OCI-LY3 (cell line): ENCODE data around the gene MYBPC2.

Experiments used
- CTCF ChIP-seq: fragments of 200-600, 300-600 bp; sonication (generic); IDR thresholded peaks from 2 replicates; pipeline ENCODE4 v1.5.1; 2014; ENCODE audit warnings: antibody characterized with exemption, low read length, low read depth
- EZH2phosphoT487 ChIP-seq: fragments of 200-600 bp; shearing (Covaris generic); IDR thresholded peaks from 2 replicates; pipeline ENCODE4 v1.6.1; 2018; ENCODE audit warnings: antibody characterized with exemption, mixed run types, low read depth

GRCh38 chr19:50490991-50491472, 58.3 kb downstream of the MYBPC2 start:
- TF ChIP-seq CTCF (no peak), EZH2phosphoT487 (no peak)
